ENCODE data around the gene CROCC. TPM values are rescaled to one million over a fixed set of nuclear protein-coding genes. Genes with fewer than 3 reads are reported as not detected.
"Not testable (repeated sequence)": the region's sequence is repeated elsewhere in the genome, so short reads cannot be mapped to it uniquely, and the experiment has no call there.

The CROCC gene
- total and polyA plus RNA-seq, 9 of the 15 experiments (the other 6 are each of a cell fraction or from before 2014, with no cell fraction given): 0.17 to 15.4 (median 7.6) TPM

DNA sequence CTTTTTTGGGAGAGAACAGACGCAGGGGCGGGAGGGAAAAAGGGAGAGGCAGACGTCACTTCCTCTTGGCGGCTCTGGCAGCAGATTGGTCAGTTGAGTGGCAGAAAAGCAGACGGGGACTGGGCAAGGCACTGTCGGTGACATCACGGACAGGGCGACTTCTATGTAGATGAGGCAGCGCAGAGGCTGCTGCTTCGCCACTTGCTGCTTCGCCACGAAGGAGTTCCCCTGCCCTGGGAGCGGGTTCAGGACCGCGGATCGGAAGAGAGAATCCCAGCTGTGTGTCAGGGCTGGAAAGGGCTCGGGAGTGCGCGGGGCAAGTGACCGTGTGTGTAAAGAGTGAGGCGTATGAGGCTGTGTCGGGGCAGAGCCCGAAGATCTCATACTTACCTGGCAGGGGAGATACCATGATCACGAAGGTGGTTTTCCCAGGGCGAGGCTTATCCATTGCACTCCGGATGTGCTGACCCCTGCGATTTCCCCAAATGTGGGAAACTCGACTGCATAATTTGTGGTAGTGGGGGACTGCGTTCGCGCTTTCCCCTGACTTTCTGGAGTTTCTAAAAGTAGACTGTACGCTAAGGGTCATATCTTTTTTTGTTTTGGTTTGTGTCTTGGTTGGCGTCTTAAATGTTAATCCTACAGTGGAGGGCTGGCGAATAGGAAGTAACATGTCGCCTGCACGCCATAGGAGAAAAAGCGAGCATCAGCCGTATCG, 26.0 kb upstream of the CROCC start, which contains the start of gene RNU1-2 (continued):
- TF ChIP-seq, protein P1, sequence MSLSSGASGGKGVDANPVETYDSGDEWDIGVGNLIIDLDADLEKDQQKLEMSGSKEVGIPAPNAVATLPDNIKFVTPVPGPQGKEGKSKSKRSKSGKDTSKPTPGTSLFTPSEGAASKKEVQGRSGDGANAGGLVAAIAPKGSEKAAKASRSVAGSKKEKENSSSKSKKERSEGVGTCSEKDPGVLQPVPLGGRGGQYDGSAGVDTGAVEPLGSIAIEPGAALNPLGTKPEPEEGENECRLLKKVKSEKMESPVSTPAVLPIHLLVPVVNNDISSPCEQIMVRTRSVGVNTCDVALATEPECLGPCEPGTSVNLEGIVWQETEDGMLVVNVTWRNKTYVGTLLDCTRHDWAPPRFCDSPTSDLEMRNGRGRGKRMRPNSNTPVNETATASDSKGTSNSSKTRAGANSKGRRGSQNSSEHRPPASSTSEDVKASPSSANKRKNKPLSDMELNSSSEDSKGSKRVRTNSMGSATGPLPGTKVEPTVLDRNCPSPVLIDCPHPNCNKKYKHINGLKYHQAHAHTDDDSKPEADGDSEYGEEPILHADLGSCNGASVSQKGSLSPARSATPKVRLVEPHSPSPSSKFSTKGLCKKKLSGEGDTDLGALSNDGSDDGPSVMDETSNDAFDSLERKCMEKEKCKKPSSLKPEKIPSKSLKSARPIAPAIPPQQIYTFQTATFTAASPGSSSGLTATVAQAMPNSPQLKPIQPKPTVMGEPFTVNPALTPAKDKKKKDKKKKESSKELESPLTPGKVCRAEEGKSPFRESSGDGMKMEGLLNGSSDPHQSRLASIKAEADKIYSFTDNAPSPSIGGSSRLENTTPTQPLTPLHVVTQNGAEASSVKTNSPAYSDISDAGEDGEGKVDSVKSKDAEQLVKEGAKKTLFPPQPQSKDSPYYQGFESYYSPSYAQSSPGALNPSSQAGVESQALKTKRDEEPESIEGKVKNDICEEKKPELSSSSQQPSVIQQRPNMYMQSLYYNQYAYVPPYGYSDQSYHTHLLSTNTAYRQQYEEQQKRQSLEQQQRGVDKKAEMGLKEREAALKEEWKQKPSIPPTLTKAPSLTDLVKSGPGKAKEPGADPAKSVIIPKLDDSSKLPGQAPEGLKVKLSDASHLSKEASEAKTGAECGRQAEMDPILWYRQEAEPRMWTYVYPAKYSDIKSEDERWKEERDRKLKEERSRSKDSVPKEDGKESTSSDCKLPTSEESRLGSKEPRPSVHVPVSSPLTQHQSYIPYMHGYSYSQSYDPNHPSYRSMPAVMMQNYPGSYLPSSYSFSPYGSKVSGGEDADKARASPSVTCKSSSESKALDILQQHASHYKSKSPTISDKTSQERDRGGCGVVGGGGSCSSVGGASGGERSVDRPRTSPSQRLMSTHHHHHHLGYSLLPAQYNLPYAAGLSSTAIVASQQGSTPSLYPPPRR (CRISPR knock-in tag; IDR thresholded peaks at IDR 0.05; ENCODE audit: borderline replicate concordance): peak; percentile 94
- TF ChIP-seq POLR2A (conservative IDR thresholded peaks at IDR 0.05) (peak; percentile 100), HCFC1 (IDR thresholded peaks at IDR 0.05; ENCODE audit: low read depth, low read length) (peak; percentile 57), NFYB (IDR thresholded peaks at IDR 0.05; ENCODE audit: extremely low read depth, insufficient read length) (peak; percentile 76), LARP7 (IDR thresholded peaks at IDR 0.05) (peak; percentile 73; the same call in 1 of the 2 replicates), ASH1L (IDR thresholded peaks at IDR 0.05; ENCODE audit: borderline replicate concordance, low read depth, partially characterized antibody) (peak; percentile 75), NFATC3 (IDR thresholded peaks at IDR 0.05) (peak; percentile 75; the same call in 1 of the 2 replicates), HDAC3 (IDR thresholded peaks at IDR 0.05; ENCODE audit: borderline replicate concordance, partially characterized antibody) (peak; percentile 68), NUFIP1 (IDR thresholded peaks at IDR 0.05; ENCODE audit: partially characterized antibody) (peak; percentile 82), VEZF1 (CRISPR knock-in tag; IDR thresholded peaks at IDR 0.05) (peak; percentile 28), KDM4B (IDR thresholded peaks at IDR 0.05; ENCODE audit: borderline replicate concordance in 2 of 2, low read depth in 1 of 2) (peak in 1 of 2 experiments; percentile 99; a peak in 2 of 4 replicates), TEAD4 (IDR thresholded peaks at IDR 0.05; ENCODE audit: low read length) (peak; percentile 87), TBL1XR1 (IDR thresholded peaks at IDR 0.05; ENCODE audit: low read length in 2 of 2) (peak; percentile 74 to 83; a peak in 2 of 4 replicates), PYGO2 (tag; IDR thresholded peaks at IDR 0.05) (peak; percentile 76; the same call in 1 of the 2 replicates), DLX4 (CRISPR knock-in tag; IDR thresholded peaks at IDR 0.05) (peak; percentile 91), ZNF780A (CRISPR knock-in tag; IDR thresholded peaks at IDR 0.05) (peak; percentile 92), KHSRP (IDR thresholded peaks at IDR 0.05) (peak; percentile 57), SMAD1 (IDR thresholded peaks at IDR 0.05; ENCODE audit: low read depth, low read length, partially characterized antibody) (peak; percentile 99), TAF9B (IDR thresholded peaks at IDR 0.05; ENCODE audit: partially characterized antibody) (peak; percentile 95)
- TF ChIP-seq, protein P2, sequence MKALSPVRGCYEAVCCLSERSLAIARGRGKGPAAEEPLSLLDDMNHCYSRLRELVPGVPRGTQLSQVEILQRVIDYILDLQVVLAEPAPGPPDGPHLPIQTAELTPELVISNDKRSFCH (CRISPR knock-in tag; IDR thresholded peaks at IDR 0.05): not testable (repeated sequence)
- TF ChIP-seq, protein P2 (tag; IDR thresholded peaks at IDR 0.05): 0 out of 2 replicates have a peak, but pooled peaks have one; percentile 45
- not testable (repeated sequence) for TF ChIP-seq TEAD4 (CRISPR knock-in tag; IDR thresholded peaks at IDR 0.05; ENCODE audit: borderline replicate concordance)
